ENCODE measurements around the gene ZNF831.

ZNF831 gene

GRCh38 chr20:59179988-59180387, 16.4 kb downstream of the ZNF831 start:
- no peak for DNase-seq

GRCh38 chr20:59181936-59182335, 18.3 kb downstream of the ZNF831 start:
- no peak for DNase-seq

GRCh38 chr20:59182401-59183044, 18.9 kb downstream of the ZNF831 start:
- no peak for DNase-seq

GRCh38 chr20:59183751-59184150, 20.1 kb downstream of the ZNF831 start:
- no peak for DNase-seq

GRCh38 chr20:59184880-59185447, 21.3 kb downstream of the ZNF831 start:
- DNase-seq: no peak

GRCh38 chr20:59185809-59186208, 22.2 kb downstream of the ZNF831 start:
- DNase-seq: no peak

GRCh38 chr20:59190466-59190865, 26.8 kb downstream of the ZNF831 start:
- DNase-seq: no peak

GRCh38 chr20:59191036-59191755, 27.6 kb downstream of the ZNF831 start:
- DNase-seq: no peak

GRCh38 chr20:59191756-59192532, 28.3 kb downstream of the ZNF831 start:
- DNase-seq: no peak

- DNase-seq: no peak
These were observed 28.9 kb downstream of the ZNF831 start for GRCh38 chr20:59192533-59192896.

- no peak for DNase-seq
These were observed 29.7 kb downstream of the ZNF831 start for GRCh38 chr20:59193325-59193724.

GRCh38 chr20:59194023-59194935, 30.7 kb downstream of the ZNF831 start:
- no peak for DNase-seq

- DNase-seq: no peak
These were observed 31.8 kb downstream of the ZNF831 start for GRCh38 chr20:59195316-59195993.

- peak in 4 of 51 donors; percentile 4 to 15 (median 8) for DNase-seq
These were observed 40.7 kb downstream of the ZNF831 start for GRCh38 chr20:59204165-59204894.

- DNase-seq: no peak
These were observed 41.4 kb downstream of the ZNF831 start for GRCh38 chr20:59205044-59205443.

GRCh38 chr20:59207235-59207634, 43.6 kb downstream of the ZNF831 start:
- DNase-seq: no peak

GRCh38 chr20:59207742-59208357, 44.2 kb downstream of the ZNF831 start:
- peak in 38 of 51 donors; percentile 13 to 80 (median 42) for DNase-seq

GRCh38 chr20:59210186-59210585, 46.6 kb downstream of the ZNF831 start:
- no peak for DNase-seq

- DNase-seq: no peak
These were observed 47.7 kb downstream of the ZNF831 start for GRCh38 chr20:59211208-59211765.

Data from hypothalamus (tissue), 51 donors.